Prostate gland (tissue), 2 donors: ENCODE results near the gene TMEM271. TPM values are rescaled to one million over a fixed set of nuclear protein-coding genes. Genes with fewer than 3 reads are reported as not detected.

Experiments used
- DNase-seq: peaks from one replicate; pipeline ENCODE4 v3.0.0-alpha.2; 2019; ENCODE audit warnings: low spot score
- H3K27ac ChIP-seq, 2 donors: fragments of 200-600 bp; sonication (generic); 2 replicates each; pipeline ENCODE4 v1.5.1; 2017 to 2019
- H3K27me3 ChIP-seq: fragments of 200-600 bp; sonication (generic); replicated peaks from 2 replicates; pipeline ENCODE4 v1.5.1; 2019; ENCODE audit not compliant: insufficient read depth
- H3K36me3 ChIP-seq, 2 donors: fragments of 200-600 bp; sonication (generic); 1 replicate in 1 of 2; 2 replicates in 1 of 2; pipeline versions ENCODE4 v1.5.1 to v1.8.1; 2017 to 2019
- H3K4me1 ChIP-seq: fragments of 200-600 bp; sonication (generic); replicated peaks from 2 replicates; pipeline ENCODE4 v1.5.1; 2019
- H3K4me3 ChIP-seq, 2 donors: fragments of 200-600 bp; sonication (generic); 2 replicates each; pipeline ENCODE4 v1.5.1; 2017 to 2019
- H3K9me3 ChIP-seq: fragments of 200-600 bp; sonication (generic); 2 replicates; pipeline ENCODE4 v1.5.1; 2017
- POLR2A ChIP-seq: fragments of 450-650 bp; IDR thresholded peaks from one replicate; pipeline ENCODE4 v1.6.1; 2016; ENCODE audit warnings: antibody characterized with exemption, mild to moderate bottlenecking
- POLR2AphosphoS5 ChIP-seq: sonication (generic); formaldehyde crosslinking; IDR thresholded peaks from one replicate; pipeline ENCODE4 v1.6.1; 2017; ENCODE audit warnings: antibody characterized with exemption
- WGBS: methylation state at CpG from one replicate; pipeline ENCODE4 v1.1.5; 2018; 5-methylcytosine and 5-hydroxymethylcytosine counted together
- intact Hi-C: fragments of 100-400 bp; cut with DNase I; formaldehyde crosslinking; loops from one replicate; pipeline ENCODE4 v1.14.2; 2022
- total RNA-seq, 2 donors: library from RNA; depleted of rRNA; stranded (reverse); fragments of >200 nt; gene quantifications; one replicate each; pipeline ENCODE4 v1.1.0, GENCODE V29; 2016
- TF ChIP-seq, protein P1 (sequence below), 4 experiments: fragments of 200-600 bp in 2 of 4; fragments of 450-650 bp in 2 of 4; sonication (generic) in 2 of 4; IDR thresholded peaks; 1 replicate in 3 of 4; 2 replicates in 1 of 4; pipeline ENCODE4 v1.5.1; 2016 to 2019; ENCODE audit warnings: antibody characterized with exemption in 4 of 4, mild to moderate bottlenecking in 2 of 4, moderate library complexity in 2 of 4

Gene TMEM271
- total RNA-seq, 2 donors from 2014 or later: 0.91 TPM; not detected in 1

DNA sequence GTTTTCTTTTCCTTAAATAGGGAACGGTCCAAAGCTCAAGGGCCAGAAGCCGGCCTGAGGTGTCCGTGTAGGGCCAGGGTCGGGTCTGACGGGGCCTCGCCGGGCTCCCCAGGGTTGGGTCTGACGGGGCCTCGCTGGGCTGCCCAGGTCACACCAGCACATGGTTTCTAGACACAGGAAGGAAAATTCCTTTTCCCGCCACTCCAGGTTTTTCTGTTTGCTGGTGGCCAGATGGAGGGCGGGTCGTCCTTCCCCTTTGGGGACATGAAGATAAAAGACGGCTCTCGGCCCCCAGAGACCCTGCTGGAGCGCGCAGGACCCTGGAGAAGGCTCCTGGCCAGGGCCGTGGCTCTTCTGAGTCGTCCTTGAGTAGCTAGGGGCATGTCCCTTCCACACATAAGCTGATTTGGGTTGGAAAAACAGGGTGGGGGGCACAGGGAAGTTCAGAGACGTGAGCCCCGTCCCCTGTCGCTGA is 42.0 kb downstream of the TMEM271 start:
- intact Hi-C loops: no loop called here
- whole genome bisulfite sequencing: 94% methylated on average over 21 of the region's 21 CpGs

DNA sequence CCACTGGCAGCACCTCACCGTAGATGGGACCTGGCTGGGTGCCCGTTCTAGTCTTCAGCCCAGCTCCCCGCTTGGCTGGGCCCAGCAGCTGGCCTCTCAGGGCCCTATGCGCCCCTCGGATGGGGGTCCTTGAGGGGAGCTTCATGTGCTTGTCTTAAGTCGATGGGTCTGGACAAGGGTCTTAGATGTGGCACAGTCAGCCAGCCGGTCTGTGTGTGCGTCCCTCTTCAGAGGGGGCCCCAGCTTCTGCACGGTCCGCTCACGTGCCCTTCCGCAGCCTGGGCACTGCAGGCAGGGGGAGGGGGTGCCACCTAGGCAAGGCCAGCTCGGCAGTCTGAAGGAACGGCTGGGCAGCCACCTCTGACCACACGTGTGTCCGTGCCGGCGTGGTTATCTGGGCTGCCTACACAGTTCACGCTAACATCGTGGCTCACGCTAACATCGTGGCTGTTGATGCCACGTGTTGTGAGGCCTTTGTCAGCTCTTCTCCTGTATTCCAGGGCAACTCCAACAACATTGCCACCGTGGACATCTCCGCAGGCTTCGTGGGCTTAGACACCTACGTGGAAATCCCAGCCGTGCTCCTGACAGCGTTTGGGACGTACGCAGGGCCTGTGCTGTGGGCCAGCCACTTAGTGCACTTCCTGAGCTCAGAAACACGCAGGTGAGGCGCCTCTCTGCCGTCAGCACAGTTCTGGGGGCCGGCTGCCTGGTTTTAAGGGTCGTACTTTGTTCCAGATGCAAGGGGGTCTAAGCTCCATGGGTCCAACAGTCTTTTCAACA is 42.6 kb downstream of the TMEM271 start:
- intact Hi-C loops: no loop called here
- peaks cover 0 to 11% of the 10 kb centered on the region in 2 donors for H3K36me3 ChIP-seq
- H3K27me3 ChIP-seq: no peaks in the 10 kb centered on the region
- no peak overlapping the region for H3K4me3 ChIP-seq
- H3K9me3 ChIP-seq: no peaks in the 10 kb centered on the region
- no peak for DNase-seq
- H3K4me1 ChIP-seq: no peaks in the 10 kb centered on the region
- TF ChIP-seq POLR2AphosphoS5 (no peak), POLR2A (no peak)
- TF ChIP-seq, protein P1, sequence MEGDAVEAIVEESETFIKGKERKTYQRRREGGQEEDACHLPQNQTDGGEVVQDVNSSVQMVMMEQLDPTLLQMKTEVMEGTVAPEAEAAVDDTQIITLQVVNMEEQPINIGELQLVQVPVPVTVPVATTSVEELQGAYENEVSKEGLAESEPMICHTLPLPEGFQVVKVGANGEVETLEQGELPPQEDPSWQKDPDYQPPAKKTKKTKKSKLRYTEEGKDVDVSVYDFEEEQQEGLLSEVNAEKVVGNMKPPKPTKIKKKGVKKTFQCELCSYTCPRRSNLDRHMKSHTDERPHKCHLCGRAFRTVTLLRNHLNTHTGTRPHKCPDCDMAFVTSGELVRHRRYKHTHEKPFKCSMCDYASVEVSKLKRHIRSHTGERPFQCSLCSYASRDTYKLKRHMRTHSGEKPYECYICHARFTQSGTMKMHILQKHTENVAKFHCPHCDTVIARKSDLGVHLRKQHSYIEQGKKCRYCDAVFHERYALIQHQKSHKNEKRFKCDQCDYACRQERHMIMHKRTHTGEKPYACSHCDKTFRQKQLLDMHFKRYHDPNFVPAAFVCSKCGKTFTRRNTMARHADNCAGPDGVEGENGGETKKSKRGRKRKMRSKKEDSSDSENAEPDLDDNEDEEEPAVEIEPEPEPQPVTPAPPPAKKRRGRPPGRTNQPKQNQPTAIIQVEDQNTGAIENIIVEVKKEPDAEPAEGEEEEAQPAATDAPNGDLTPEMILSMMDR (IDR thresholded peaks at IDR 0.05): no peak
- H3K27ac ChIP-seq: no peak overlapping the region
- WGBS: 96% methylated on average over 35 of the region's 36 CpGs

More for the DNA sequence above, 42.0 kb downstream of the TMEM271 start:
- no peak for DNase-seq
- Histone ChIP-seq H3K27ac (no peak overlapping the region), H3K36me3 (peaks cover 0 to 11% of the 10 kb centered on the region in 2 donors), H3K4me1 (no peaks in the 10 kb centered on the region), H3K9me3 (no peaks in the 10 kb centered on the region), H3K4me3 (no peak overlapping the region), H3K27me3 (no peaks in the 10 kb centered on the region)
- TF ChIP-seq POLR2AphosphoS5 (no peak), POLR2A (no peak)
- TF ChIP-seq, protein P1 (IDR thresholded peaks at IDR 0.05): no peak

DNA sequence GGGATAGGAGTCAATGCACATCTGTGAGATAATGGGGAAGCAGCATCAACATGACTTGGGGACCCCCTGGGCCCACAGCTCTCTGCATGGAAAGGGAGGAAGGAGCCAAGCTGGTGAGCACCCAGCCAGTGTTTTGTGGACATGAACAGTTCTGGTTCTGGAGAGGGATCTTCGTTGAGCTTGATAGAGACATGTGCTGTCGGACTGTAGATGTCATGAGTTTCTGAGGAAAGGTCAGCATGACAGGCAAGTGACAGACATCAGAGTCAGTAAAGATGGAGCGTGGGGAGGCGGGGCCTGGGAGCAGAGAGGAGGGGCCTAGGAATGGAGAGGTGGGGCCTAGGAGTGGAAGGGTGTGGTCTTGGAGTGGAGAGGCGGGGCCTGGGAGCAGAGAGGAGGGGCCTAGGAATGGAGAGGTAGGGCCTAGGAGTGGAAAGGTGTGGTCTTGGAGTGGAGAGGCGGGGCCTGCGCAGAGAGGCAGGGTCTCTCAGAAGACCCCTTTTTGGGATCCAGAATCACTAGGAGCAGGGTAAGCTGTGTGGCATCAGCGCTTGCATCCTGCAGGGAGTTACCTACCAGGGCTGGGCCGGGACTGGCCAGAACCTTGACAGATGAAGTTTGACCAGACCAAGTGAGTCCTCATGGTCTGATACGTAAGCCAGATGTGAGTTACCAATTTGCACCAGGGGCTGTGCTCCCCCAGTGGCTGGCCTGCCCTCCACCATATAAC is 43.3 kb downstream of the TMEM271 start:
- H3K4me1 ChIP-seq: no peaks in the 10 kb centered on the region
- no peaks in the 10 kb centered on the region for H3K27me3 ChIP-seq
- H3K9me3 ChIP-seq: no peaks in the 10 kb centered on the region
- DNase-seq: no peak
- H3K27ac ChIP-seq: no peak overlapping the region
- 96% methylated on average over 10 of the region's 10 CpGs for WGBS
- intact Hi-C loops: no loop called here
- H3K4me3 ChIP-seq: no peak overlapping the region
- peaks cover 0 to 11% of the 10 kb centered on the region in 2 donors for H3K36me3 ChIP-seq
- TF ChIP-seq, protein P1 (IDR thresholded peaks at IDR 0.05): no peak
- TF ChIP-seq POLR2AphosphoS5 (no peak), POLR2A (no peak)

DNA sequence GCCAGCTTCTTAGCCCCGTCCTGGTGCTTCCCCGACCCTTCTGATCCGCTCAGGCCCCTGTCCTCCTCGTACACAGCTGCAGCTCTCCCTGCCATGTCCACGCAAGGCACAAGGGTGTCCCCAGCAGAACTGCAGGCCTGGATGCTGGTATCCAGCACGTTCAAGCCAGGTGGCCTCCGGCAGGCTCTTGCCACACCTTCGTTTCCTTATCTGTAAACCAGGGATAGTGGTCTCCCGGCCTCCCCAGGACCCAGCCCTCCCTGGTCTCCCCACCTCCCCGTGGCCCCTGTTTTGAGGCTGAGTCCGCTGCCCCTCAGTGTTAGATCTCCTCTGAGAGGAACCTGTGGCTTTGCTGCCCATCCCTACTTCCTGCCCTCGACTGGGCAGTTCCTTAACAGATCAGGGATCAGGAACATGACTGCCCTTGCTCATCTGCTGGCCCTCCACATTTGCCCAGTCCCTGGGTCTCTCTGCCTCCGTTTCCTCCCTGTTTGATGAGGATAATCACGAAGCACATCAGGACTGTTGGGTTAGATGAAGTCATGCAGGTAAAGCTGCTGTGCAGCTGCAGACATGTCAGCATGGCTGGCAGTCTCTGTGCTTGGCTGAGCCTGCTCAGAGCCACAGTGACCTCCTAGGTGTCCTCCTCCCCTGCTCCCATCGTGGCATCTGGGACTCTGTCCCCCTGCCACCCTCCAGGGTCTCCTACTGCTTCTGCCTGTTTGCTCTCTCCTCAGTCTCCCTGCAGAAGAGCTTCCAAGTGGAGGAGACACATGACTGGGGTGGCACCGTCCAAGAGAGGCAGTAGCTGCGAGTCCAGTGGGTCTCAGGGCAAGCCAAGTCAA is 44.2 kb downstream of the TMEM271 start:
- TF ChIP-seq, protein P1 (IDR thresholded peaks at IDR 0.05): no peak
- TF ChIP-seq POLR2AphosphoS5: no peak
- TF ChIP-seq POLR2A: no peak
- DNase-seq: no peak
- H3K4me3 ChIP-seq: no peak overlapping the region
- no peaks in the 10 kb centered on the region for H3K4me1 ChIP-seq
- intact Hi-C loops: no loop called here
- H3K36me3 ChIP-seq: peaks cover 0 to 11% of the 10 kb centered on the region in 2 donors
- no peaks in the 10 kb centered on the region for H3K27me3 ChIP-seq
- H3K9me3 ChIP-seq: no peaks in the 10 kb centered on the region
- 93% methylated on average over 17 of the region's 17 CpGs for WGBS
- no peak overlapping the region for H3K27ac ChIP-seq
